K562 treated with DMSO at 1 percent for 12 hours (cell line): ENCODE data around the gene SLC35A1. TPM values are rescaled to one million over a fixed set of nuclear protein-coding genes. Genes with fewer than 3 reads are reported as not detected.

Source experiments
- total RNA-seq: library from RNA; unstranded; fragments of 300-600 nt; gene quantifications from 2 replicates; pipeline ENCODE4 v1.2.3, GENCODE V29; 2022; ENCODE audit not compliant: insufficient read depth

Gene SLC35A1
- 5.6 and 15.5 TPM in 2 replicates for total RNA-seq

GRCh38 chr6:87472525-87473418 lies at the start of gene SLC35A1:
SLC35A1 (plus strand) TSS chr6:87472974; CDS start chr6:87473004, 30 bp downstream.

Other genes with a start within 250 kb of the SLC35A1 start
- gene SMIM8, start 150.4 kb upstream of the SLC35A1 start, total RNA-seq: 2.0 and 4.2 TPM in 2 replicates
- gene GJB7, start 143.7 kb upstream of the SLC35A1 start, total RNA-seq: not detected in 2 replicates
- gene C6orf163, start 128.2 kb upstream of the SLC35A1 start, total RNA-seq: 1.2 TPM in 1 of 2 replicates, not detected in the other
- not detected in 2 replicates for gene CFAP206, start 65.0 kb upstream of the SLC35A1 start, total RNA-seq
- 18.3 and 29.8 TPM in 2 replicates for gene RARS2, start 117.0 kb downstream of the SLC35A1 start, total RNA-seq
- 15.0 and 26.9 TPM in 2 replicates for gene ORC3, start 117.2 kb downstream of the SLC35A1 start, total RNA-seq
- 39.8 and 78.4 TPM in 2 replicates for gene AKIRIN2, start 229.3 kb downstream of the SLC35A1 start, total RNA-seq